SK-N-SH (cell line): ENCODE measurements around the gene OR4D11. TPM values are rescaled to one million over a fixed set of nuclear protein-coding genes. Genes with fewer than 3 reads are reported as not detected.

ENCODE experiments used
- CTCF ChIA-PET: fragments of 300-600, 350-600 bp; formaldehyde crosslinking; extraction: SDS; loops from one replicate; lab custom pipeline; 2021; lab: Yijun Ruan, JAX
- POLR2A ChIA-PET: fragments of 350-600 bp; sonication (Branson Sonifier 250); formaldehyde crosslinking; extraction: SDS; loops from one replicate; lab custom pipeline; 2020; ENCODE audit warnings: antibody characterized with exemption, inconsistent platforms; lab: Yijun Ruan, JAX
- DNase-seq: peaks from one replicate; pipeline ENCODE4 v3.0.0; 2012
- H2AFZ ChIP-seq: fragments of 200-600 bp; sonication (generic); 2 replicates; pipeline ENCODE4 v1.8.1; 2016; ENCODE audit warnings: antibody characterized with exemption, mild to moderate bottlenecking, low read depth
- H3F3A ChIP-seq: fragments of 200-600 bp; sonication (generic); replicated peaks from 2 replicates; pipeline ENCODE3; 2016; ENCODE audit warnings: antibody characterized with exemption, mild to moderate bottlenecking; ENCODE audit not compliant: insufficient read depth
- H3K27ac ChIP-seq, 2 experiments: fragments of 200-500 bp in 1 of 2; fragments of 200-600 bp in 1 of 2; sonication (Bioruptor generic) in 1 of 2; sonication (generic), shearing (Covaris generic) in 1 of 2; 2 replicates each; pipeline versions ENCODE4 v1.5.1 to v1.6.1; 2014 to 2016; ENCODE audit warnings: low read depth in 2 of 2, inconsistent platforms in 1 of 2, low read length in 1 of 2, mild to moderate bottlenecking in 1 of 2, mixed read lengths in 1 of 2
- H3K27me3 ChIP-seq: fragments of 200-600 bp; sonication (generic), shearing (Covaris generic); 2 replicates; pipeline ENCODE4 v1.6.1; 2016; ENCODE audit warnings: mixed run types; ENCODE audit not compliant: insufficient read depth
- H3K36me3 ChIP-seq, 2 experiments: fragments of 200-500 bp in 1 of 2; fragments of 200-600 bp in 1 of 2; sonication (Bioruptor generic) in 1 of 2; sonication (generic) in 1 of 2; replicated peaks in 1 of 2; 2 replicates each; pipeline versions ENCODE3 to v1.5.1; 2014 to 2016; ENCODE audit warnings: low read length in 1 of 2, mild to moderate bottlenecking in 1 of 2; ENCODE audit not compliant: insufficient read depth in 2 of 2, control insufficient read depth in 1 of 2
- H3K4me1 ChIP-seq, 2 experiments: fragments of 200-500 bp in 1 of 2; fragments of 200-600 bp in 1 of 2; sonication (Bioruptor generic) in 1 of 2; sonication (generic), shearing (Covaris generic) in 1 of 2; 2 replicates each; pipeline versions ENCODE4 v1.5.1 to v1.6.1; 2014 to 2016; ENCODE audit warnings: low read depth in 1 of 2, low read length in 1 of 2, mixed run types in 1 of 2; ENCODE audit not compliant: insufficient read depth in 2 of 2, control insufficient read depth in 1 of 2
- H3K4me2 ChIP-seq: fragments of 200-600 bp; sonication (generic), shearing (Covaris generic); 2 replicates; pipeline ENCODE4 v1.6.1; 2017; ENCODE audit warnings: mixed run types
- H3K4me3 ChIP-seq, 2 experiments: fragments of 200-500 bp in 1 of 2; fragments of 200-600 bp in 1 of 2; sonication (Bioruptor generic) in 1 of 2; sonication (generic), shearing (Covaris generic) in 1 of 2; 2 replicates each; pipeline versions ENCODE4 v1.5.1 to v1.8.1; 2014 to 2016; ENCODE audit warnings: low read depth in 2 of 2, inconsistent platforms in 1 of 2, low read length in 1 of 2, mild to moderate bottlenecking in 1 of 2, mixed read lengths in 1 of 2, moderate library complexity in 1 of 2
- H3K79me2 ChIP-seq: fragments of 200-600 bp; sonication (generic); 2 replicates; pipeline ENCODE4 v1.8.1; 2017; ENCODE audit warnings: mild to moderate bottlenecking; ENCODE audit not compliant: insufficient read depth
- H3K9ac ChIP-seq: fragments of 200-600 bp; sonication (generic); 2 replicates; pipeline ENCODE4 v1.6.1; 2017; ENCODE audit warnings: mixed run types
- H3K9me2 ChIP-seq: fragments of 200-600 bp; sonication (generic); 2 replicates; pipeline ENCODE4 v1.6.1; 2017; ENCODE audit warnings: mixed run types
- H3K9me3 ChIP-seq: fragments of 200-600 bp; sonication (generic); 2 replicates; pipeline ENCODE4 v1.6.1; 2017; ENCODE audit warnings: mixed run types, mild to moderate bottlenecking, moderate library complexity
- H4K20me1 ChIP-seq: fragments of 200-600 bp; sonication (generic); 2 replicates; pipeline ENCODE4 v1.6.1; 2017; ENCODE audit warnings: mild to moderate bottlenecking, mixed run types; ENCODE audit not compliant: insufficient read depth
- CHD2 ChIP-seq: fragments of 150-350 bp; IDR thresholded peaks from 2 replicates; pipeline ENCODE4 v1.6.1; 2018; ENCODE audit warnings: low read length; ENCODE audit not compliant: partially characterized antibody
- ELF1 ChIP-seq: IDR thresholded peaks from 2 replicates; pipeline ENCODE4 v1.4.0; 2012
- FOSL2 ChIP-seq: IDR thresholded peaks from 2 replicates; pipeline ENCODE4 v1.4.0; 2012; ENCODE audit warnings: low read depth, mild to moderate bottlenecking, moderate library complexity, borderline replicate concordance
- GABPA ChIP-seq: IDR thresholded peaks from 2 replicates; pipeline ENCODE4 v1.4.0; 2012; ENCODE audit warnings: low read depth, mild to moderate bottlenecking
- JUND ChIP-seq: IDR thresholded peaks from 2 replicates; pipeline ENCODE4 v1.4.0; 2012
- NRF1 ChIP-seq: IDR thresholded peaks from 2 replicates; pipeline ENCODE4 v1.6.1; 2012; ENCODE audit warnings: low read depth, mild to moderate bottlenecking, low read length
- RAD21 ChIP-seq: IDR thresholded peaks from 2 replicates; pipeline ENCODE4 v1.6.1; 2012; ENCODE audit warnings: mild to moderate bottlenecking, low read length
- RCOR1 ChIP-seq: fragments of 150-350 bp; IDR thresholded peaks from 2 replicates; pipeline ENCODE4 v1.6.1; 2017; ENCODE audit warnings: antibody characterized with exemption, low read length
- TAF1 ChIP-seq: IDR thresholded peaks from 2 replicates; pipeline ENCODE4 v1.6.1; 2012; ENCODE audit warnings: low read depth, mild to moderate bottlenecking, low read length, moderate library complexity, borderline replicate concordance
- TCF12 ChIP-seq: IDR thresholded peaks from 2 replicates; pipeline ENCODE4 v1.4.0; 2012
- TEAD4 ChIP-seq: IDR thresholded peaks from 2 replicates; pipeline ENCODE4 v1.4.0; 2012; ENCODE audit warnings: mild to moderate bottlenecking, borderline replicate concordance; ENCODE audit not compliant: insufficient read depth
- YY1 ChIP-seq: IDR thresholded peaks from 2 replicates; pipeline ENCODE4 v1.4.0; 2012; ENCODE audit warnings: low read depth, mild to moderate bottlenecking
- WGBS: methylation state at CpG from one replicate; pipeline ENCODE4 v1.1.6; 2017; ENCODE audit warnings: low lambda C conversion rate; 5-methylcytosine and 5-hydroxymethylcytosine counted together
- polyA plus RNA-seq, 3 experiments: library from polyadenylated mRNA; depleted of rRNA; stranded (reverse); fragments of >200 nt; gene quantifications; 2 replicates each; pipeline ENCODE4 v1.2.3, GENCODE V29; 2012
- TF ChIP-seq, protein P1 (sequence below): IDR thresholded peaks from 2 replicates; pipeline ENCODE4; 2012
- TF ChIP-seq, protein P2 (sequence below): IDR thresholded peaks from 2 replicates; pipeline ENCODE4 v1.4.0; 2012; ENCODE audit warnings: low read depth
- TF ChIP-seq, protein P3 (sequence below): IDR thresholded peaks from 2 replicates; pipeline ENCODE4 v1.4.0; 2012; ENCODE audit warnings: low read depth, borderline replicate concordance
- TF ChIP-seq, protein P4 (sequence below): IDR thresholded peaks from 2 replicates; pipeline ENCODE4 v1.4.0; 2012; ENCODE audit warnings: low read depth, borderline replicate concordance

The OR4D11 gene
- polyA plus RNA-seq, 1 of the 3 experiments (the other 2 are of a cell fraction), result not detected

DNA sequence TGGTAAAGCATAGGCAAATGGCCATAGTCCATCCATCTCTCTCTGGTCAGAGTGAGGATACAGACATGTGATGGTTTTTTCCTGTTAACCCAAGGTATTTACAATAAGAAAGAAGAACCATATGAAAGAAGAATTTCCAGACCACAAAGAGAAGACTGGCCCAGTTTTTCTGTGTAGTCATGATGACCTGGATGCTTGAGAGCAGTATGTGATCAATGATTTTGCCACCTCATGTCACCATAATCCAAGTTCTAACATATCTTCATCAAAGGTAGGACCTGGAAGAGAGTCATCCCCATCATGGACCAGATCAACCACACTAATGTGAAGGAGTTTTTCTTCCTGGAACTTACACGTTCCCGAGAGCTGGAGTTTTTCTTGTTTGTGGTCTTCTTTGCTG is 46.7 kb upstream of the OR4D11 start, which contains the start of gene OR4D6 (continued):
- TF ChIP-seq NRF1 (no peak), RCOR1 (no peak), CHD2 (no peak)
- TF ChIP-seq, protein P1, sequence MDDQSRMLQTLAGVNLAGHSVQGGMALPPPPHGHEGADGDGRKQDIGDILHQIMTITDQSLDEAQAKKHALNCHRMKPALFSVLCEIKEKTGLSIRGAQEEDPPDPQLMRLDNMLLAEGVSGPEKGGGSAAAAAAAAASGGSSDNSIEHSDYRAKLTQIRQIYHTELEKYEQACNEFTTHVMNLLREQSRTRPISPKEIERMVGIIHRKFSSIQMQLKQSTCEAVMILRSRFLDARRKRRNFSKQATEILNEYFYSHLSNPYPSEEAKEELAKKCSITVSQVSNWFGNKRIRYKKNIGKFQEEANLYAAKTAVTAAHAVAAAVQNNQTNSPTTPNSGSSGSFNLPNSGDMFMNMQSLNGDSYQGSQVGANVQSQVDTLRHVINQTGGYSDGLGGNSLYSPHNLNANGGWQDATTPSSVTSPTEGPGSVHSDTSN, result no peak

DNA sequence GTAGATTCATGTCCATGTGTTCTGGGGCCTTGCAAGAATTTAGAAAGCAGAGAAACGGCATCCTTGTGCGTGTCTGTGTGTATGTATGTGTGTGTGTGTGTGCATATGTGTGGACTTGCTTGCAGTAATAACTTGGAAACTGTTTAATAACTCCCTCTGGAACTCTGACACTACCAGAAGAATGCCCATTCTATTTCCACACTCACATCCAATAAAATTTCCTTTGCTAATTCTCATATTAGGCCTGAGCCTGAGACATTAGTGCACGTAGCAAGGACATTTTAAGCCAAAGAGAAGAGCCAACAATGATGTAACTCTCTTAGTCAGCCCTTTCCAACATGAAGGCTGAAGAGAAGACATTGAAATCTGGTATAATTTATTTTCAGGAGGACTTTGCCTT is 43.5 kb upstream of the OR4D11 start:
- Histone ChIP-seq H3K9me2 (no peaks in the 10 kb centered on the region), H3K9me3 (no peaks in the 10 kb centered on the region), H3K4me2 (no peak overlapping the region), H3K79me2 (no peaks in the 10 kb centered on the region), H4K20me1 (no peaks in the 10 kb centered on the region), H3F3A (no peaks in the 10 kb centered on the region), H3K36me3 (no peaks in the 10 kb centered on the region), H3K9ac (no peak overlapping the region), H3K27ac (no peak overlapping the region), H2AFZ (no peak overlapping the region), H3K4me1 (no peaks in the 10 kb centered on the region), H3K27me3 (peaks cover 6% of the 10 kb centered on the region; the same call in 1 of the 2 replicates), H3K4me3 (no peak overlapping the region)
- 0% methylated on average over 3 of the region's 3 CpGs for WGBS
- no peak for DNase-seq
- ChIA-PET CTCF (interaction anchor here (0.6 kb wide), 1 partner anchor 78 kb away, joined by 3 read pairs; no protein-coding TSS in a partner anchor), POLR2A (no interaction called here)
- TF ChIP-seq RCOR1 (no peak), ELF1 (no peak), TCF12 (no peak), TAF1 (no peak), GABPA (no peak), NRF1 (no peak), FOSL2 (no peak), YY1 (no peak), JUND (no peak), RAD21 (no peak), CHD2 (no peak), TEAD4 (no peak)
- TF ChIP-seq, protein P1, result no peak
- TF ChIP-seq, protein P2, sequence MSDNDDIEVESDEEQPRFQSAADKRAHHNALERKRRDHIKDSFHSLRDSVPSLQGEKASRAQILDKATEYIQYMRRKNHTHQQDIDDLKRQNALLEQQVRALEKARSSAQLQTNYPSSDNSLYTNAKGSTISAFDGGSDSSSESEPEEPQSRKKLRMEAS, result no peak
- TF ChIP-seq, protein P3, sequence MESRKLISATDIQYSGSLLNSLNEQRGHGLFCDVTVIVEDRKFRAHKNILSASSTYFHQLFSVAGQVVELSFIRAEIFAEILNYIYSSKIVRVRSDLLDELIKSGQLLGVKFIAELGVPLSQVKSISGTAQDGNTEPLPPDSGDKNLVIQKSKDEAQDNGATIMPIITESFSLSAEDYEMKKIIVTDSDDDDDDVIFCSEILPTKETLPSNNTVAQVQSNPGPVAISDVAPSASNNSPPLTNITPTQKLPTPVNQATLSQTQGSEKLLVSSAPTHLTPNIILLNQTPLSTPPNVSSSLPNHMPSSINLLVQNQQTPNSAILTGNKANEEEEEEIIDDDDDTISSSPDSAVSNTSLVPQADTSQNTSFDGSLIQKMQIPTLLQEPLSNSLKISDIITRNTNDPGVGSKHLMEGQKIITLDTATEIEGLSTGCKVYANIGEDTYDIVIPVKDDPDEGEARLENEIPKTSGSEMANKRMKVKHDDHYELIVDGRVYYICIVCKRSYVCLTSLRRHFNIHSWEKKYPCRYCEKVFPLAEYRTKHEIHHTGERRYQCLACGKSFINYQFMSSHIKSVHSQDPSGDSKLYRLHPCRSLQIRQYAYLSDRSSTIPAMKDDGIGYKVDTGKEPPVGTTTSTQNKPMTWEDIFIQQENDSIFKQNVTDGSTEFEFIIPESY, result no peak
- TF ChIP-seq, protein P4, sequence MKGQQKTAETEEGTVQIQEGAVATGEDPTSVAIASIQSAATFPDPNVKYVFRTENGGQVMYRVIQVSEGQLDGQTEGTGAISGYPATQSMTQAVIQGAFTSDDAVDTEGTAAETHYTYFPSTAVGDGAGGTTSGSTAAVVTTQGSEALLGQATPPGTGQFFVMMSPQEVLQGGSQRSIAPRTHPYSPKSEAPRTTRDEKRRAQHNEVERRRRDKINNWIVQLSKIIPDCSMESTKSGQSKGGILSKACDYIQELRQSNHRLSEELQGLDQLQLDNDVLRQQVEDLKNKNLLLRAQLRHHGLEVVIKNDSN, result no peak
